Fibroblast of gingiva (primary cell): ENCODE results near the gene PLEKHF1.
"Not testable (repeated sequence)": the region's sequence is repeated elsewhere in the genome, so short reads cannot be mapped to it uniquely, and the experiment has no call there.

Experiments
- DNase-seq: peaks from one replicate; pipeline ENCODE4 v3.0.0-alpha.2; 2011; ENCODE audit warnings: low read depth

PLEKHF1 gene

GRCh38 chr19:29702161-29702962, 37.1 kb downstream of the PLEKHF1 start:
- DNase-seq = no peak

- DNase-seq = no peak
These were observed 37.7 kb downstream of the PLEKHF1 start for GRCh38 chr19:29702963-29703320.

GRCh38 chr19:29704562-29705558, 39.6 kb downstream of the PLEKHF1 start:
- no peak for DNase-seq

GRCh38 chr19:29705706-29706105, 40.4 kb downstream of the PLEKHF1 start:
- DNase-seq = no peak

GRCh38 chr19:29706635-29707034, 41.4 kb downstream of the PLEKHF1 start:
- DNase-seq = no peak

- DNase-seq = peak; percentile 44
These were observed 43.5 kb downstream of the PLEKHF1 start for GRCh38 chr19:29708554-29709439.

- DNase-seq = not testable (repeated sequence)
These were observed 44.2 kb downstream of the PLEKHF1 start for GRCh38 chr19:29709440-29709798.

GRCh38 chr19:29711584-29712132, 46.4 kb downstream of the PLEKHF1 start:
- DNase-seq = no peak

- no peak for DNase-seq
These were observed 47.7 kb downstream of the PLEKHF1 start for GRCh38 chr19:29712744-29713516.

GRCh38 chr19:29714371-29714952, 49.2 kb downstream of the PLEKHF1 start:
- DNase-seq = no peak

- DNase-seq = peak; percentile 45
These were observed 49.9 kb downstream of the PLEKHF1 start, which contains the start of gene C19orf12 for GRCh38 chr19:29714953-29715700. TSS of gene C19orf12 (minus strand) at chr19:29715261. CDS start at chr19:29708413, 6,848 bp downstream.

- DNase-seq = no peak
These were observed 50.7 kb downstream of the PLEKHF1 start for GRCh38 chr19:29715701-29716581.

GRCh38 chr19:29717051-29717450, 51.8 kb downstream of the PLEKHF1 start:
- no peak for DNase-seq

GRCh38 chr19:29724102-29724641, 58.9 kb downstream of the PLEKHF1 start:
- DNase-seq = no peak

- DNase-seq = no peak
These were observed 59.5 kb downstream of the PLEKHF1 start for GRCh38 chr19:29724746-29725145.
